ENCODE data around the gene SYNE3. TPM values are rescaled to one million over a fixed set of nuclear protein-coding genes. Genes with fewer than 3 reads are reported as not detected.

SYNE3 gene
- total and polyA plus RNA-seq, 9 of the 15 experiments (the other 6 are each of a cell fraction or from before 2014, with no cell fraction given) = 0.04 to 3.1 (median 0.55) TPM

- TF ChIP-seq ZMIZ1 (IDR thresholded peaks at IDR 0.05; ENCODE audit: low read depth in 2 of 2, low read length in 2 of 2) (no peak), TAF9B (IDR thresholded peaks at IDR 0.05; ENCODE audit: partially characterized antibody) (no peak), KAT2B (IDR thresholded peaks at IDR 0.05; ENCODE audit: low read depth, low read length) (no peak), HDAC2 (IDR thresholded peaks at IDR 0.05) (no peak), TCFL5 (CRISPR knock-in tag; conservative IDR thresholded peaks at IDR 0.05) (no peak), PCBP2 (IDR thresholded peaks at IDR 0.05; ENCODE audit: low read depth, low read length, poor library complexity, severe bottlenecking) (no peak), BCLAF1 (IDR thresholded peaks at IDR 0.05; ENCODE audit: borderline replicate concordance in 1 of 2, control insufficient read depth in 1 of 2, low read depth in 2 of 2, low read length in 1 of 2) (no peak), ZNF609 (CRISPR knock-in tag; IDR thresholded peaks at IDR 0.05; ENCODE audit: borderline replicate concordance) (no peak), ELF2 (CRISPR knock-in tag; IDR thresholded peaks at IDR 0.05) (no peak), HES1 (IDR thresholded peaks at IDR 0.05; ENCODE audit: low read depth) (no peak), ZNF586 (CRISPR knock-in tag; conservative IDR thresholded peaks at IDR 0.05) (no peak), ZNF133 (CRISPR knock-in tag; IDR thresholded peaks at IDR 0.05) (no peak), CREB1 (IDR thresholded peaks at IDR 0.05) (no peak), CREB1 (CRISPR knock-in tag; IDR thresholded peaks at IDR 0.05) (no peak)
These were observed 576 bp downstream of the SYNE3 start (continued) for GRCh38 chr14:95515596-95516552.
